GM11168 (cell line): Measurements from ENCODE around the gene NTNG1.

Experiments used
- in situ Hi-C: fragments of 300-500 bp; cut with MboI; formaldehyde crosslinking; loops from one replicate; pipeline ENCODE4 v1.12.0; 2022; ENCODE audit warnings: low sequenced_read_pairs; ENCODE audit not compliant: unreplicated experiment

The NTNG1 gene

DNA sequence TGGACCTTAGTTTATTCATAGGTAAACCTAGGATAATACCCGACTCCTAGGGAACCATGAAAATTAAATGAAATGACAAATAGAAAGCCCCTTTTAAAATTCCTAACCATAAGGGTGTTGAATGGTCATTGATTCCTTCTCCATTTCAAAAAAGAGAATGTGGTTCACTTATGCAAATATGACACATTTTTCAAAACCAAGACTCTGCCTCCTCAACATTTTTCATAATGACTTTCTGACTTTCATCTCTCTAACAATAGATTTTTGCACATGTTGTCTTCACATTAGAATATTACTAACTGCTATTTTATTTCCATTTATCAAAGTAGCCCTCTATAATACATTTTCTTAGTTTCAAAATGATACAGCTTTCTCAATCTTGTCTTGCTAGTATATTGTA is 169.1 kb downstream of the NTNG1 start:
- in situ Hi-C loops: no loop called here

DNA sequence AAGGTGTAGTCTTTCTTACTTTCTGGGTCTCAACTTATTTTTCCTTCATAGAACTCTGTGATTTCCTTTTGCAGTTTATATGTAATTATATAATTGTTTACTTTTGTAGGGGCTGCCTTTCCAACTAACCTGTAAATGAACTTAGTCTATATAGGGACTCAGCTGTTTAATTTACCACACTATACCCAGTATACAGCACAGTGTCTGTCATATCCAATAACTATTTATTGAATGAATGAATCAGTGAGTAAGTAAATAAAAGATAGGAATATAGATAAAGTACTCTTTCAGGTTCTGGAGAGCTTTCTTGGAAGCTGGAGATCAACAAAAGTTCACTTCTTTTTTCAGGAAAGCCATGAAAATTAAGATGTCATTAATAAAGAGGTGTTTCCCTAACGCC is 174.8 kb downstream of the NTNG1 start:
- in situ Hi-C loops: no loop called here

DNA sequence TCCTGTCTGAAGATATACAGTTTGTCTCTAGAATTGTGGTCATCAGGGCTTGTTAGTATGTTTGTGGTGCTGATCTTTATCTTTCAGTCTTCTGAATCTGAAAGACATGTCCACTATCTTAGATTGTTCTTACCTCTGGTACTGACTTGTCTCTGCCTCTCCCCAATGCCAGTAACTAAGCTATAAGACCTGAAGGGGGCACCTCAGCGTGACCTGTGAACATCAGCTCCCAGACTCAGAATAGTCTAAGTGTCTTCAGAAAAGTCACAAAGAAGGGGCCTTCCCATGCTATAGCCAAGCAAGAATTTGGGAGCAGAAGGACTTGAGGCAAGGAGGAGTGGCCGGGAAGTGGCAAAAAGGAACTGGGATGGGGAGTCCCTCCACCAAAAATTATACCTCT is 178.1 kb downstream of the NTNG1 start:
- in situ Hi-C loops: no loop called here

DNA sequence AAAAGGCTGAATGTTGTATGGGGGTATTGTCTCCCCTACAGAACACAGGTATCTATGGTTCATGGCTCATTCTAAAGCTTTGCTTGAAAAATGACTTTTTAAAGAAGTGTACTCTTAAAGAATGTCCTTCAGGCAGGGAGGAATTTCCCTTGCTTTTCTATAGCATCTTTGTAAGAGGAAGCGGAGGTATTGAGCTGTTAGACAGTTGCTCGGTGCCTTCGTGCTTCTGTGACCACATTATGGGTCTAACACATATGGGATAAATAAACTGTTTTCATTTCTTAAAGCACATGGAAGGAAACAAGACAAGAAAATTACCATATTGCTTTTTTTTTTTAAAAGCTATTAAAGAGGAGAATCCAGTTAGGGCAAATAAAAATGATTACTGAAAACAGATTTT is 182.9 kb downstream of the NTNG1 start:
- in situ Hi-C loops: no loop called here

DNA sequence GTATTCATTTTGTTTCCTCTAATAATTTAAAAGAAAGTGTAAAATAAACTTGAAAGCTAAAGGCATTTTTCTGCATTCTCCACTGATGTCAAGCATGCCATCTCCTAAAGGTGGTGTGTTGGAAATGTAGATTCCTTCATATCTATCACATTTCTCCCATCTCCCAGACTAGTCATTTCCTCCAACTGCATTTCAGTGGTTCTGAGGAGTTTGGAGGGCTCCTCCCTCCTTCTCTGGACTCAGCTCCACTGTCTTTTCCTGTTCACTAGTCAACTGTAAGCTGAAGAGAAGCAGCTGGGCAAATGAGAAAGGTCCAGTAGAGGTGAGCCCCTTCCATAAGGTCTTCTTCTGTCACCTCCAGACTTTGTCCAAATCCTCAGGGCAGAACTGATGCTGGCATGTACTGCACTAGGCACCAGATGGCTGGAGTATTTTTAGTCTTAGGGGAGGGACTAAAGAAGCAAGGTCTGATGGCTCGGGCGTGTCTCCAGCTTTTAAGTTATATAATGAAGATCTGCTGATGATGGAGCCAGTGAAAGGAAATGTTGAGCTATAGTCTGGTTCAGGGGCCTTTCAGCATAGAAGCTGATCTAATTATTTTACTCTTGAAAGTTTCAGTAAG is 186.1 kb downstream of the NTNG1 start:
- in situ Hi-C loops: no loop called here

DNA sequence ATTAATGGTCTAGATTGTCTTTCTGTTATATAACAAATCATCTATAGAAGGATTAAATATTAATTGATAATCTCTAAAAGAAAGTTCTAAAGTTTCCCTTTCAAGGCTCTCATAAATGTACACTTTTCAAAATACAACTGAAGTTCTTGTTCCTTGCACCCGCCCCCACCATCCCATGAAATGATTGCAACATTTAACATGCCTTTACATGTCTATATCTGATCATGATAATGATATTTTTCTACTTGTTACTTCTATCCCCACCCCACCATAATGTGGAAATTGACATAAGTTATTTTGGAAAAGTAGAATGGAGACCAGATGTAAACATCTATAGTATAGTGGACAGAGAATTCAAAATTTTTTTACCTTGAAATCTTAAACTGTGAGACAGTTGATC is 186.6 kb downstream of the NTNG1 start:
- in situ Hi-C loops: no loop called here

DNA sequence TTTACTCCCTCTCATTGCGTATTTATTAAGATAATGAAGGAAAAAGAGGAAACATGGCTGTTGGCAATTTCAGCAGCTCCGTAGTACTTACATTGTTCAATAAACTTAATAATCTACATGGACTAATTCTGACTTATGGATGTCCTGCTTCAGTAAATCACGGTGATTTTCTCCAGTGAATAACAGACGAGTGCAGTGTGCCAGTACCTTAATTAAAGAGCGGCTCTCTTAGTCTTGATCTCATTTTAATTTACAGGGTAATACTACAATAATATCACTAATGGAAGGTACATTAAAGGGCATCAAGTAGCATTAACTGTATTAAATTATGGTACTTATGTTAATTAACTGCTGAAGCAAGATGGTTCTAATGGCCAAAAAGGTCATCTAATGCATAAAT is 187.2 kb downstream of the NTNG1 start:
- in situ Hi-C loops: no loop called here

DNA sequence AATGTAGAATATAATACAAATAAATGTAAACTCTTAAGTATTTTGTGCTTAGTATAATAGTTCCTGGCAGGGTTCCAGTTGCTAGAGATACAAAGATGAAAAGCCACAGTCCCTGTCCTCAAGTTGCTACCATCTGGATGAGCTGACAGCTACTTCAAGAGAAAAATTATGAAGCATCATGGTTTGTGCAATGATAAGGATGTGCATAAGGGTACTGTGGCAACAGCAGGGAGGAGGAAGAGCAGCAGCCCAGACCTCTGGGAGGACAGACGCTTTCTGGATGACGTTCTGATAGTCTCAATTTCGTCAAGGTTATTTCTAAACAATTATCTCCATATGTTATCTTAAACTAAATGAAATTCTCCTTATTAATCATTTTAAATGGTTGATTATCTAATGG is 198.9 kb downstream of the NTNG1 start:
- in situ Hi-C loops: no loop called here

DNA sequence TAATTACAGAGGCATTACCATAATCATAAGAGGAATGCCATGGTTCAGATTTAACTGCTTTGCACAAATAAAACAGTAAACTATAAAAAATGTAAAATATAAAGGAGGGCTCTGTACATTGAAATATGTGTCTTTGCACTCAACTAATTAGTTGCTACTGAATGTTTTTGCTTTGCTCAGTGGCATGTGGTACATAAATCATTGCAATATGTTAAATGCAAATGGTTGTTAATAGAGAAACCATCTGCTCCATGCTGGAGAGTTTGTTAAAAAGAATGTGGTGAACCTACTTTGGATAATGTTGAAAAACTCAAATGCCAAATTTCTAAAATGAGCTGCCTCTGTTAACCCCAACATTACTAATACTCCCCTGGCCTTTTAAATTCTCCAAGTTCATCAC is 201.5 kb downstream of the NTNG1 start:
- in situ Hi-C loops: no loop called here

DNA sequence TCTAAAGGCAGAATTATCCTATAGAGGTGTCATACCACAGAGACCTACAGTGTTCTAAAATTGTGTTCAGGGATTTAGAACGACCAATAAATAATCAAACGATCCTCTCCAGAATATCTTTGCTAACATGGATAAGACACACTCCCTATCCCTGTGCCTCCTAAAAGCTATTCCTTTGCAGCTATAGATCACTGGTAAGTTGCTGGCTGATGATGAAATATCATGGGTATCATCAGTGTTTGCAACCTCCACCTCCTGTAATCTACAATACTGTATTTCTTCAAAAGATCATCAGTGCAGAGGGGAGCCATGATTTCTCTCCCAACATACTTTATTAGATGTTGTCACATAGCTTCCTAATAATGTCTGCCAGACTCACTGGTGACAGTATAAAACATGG is 201.9 kb downstream of the NTNG1 start:
- in situ Hi-C loops: no loop called here

DNA sequence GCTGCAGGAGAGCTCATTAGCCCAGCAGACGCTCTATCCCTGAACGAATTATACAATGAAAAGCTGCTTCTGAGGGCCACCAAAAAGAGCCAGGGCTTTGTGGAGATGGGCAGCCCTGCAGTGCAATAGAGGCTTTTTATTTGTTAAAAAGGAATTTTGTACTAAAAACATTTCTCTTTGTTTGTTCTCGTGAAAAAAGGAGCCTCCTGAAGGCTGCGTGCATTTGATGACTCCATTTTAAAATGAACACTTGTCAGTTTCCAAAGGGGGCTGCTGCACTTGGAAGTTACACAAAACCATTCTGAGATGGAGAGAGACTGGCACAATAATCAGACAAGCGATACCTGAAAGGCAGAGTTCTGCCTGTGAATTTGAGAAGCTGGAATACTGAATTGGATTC is 202.8 kb downstream of the NTNG1 start:
- in situ Hi-C loops: no loop called here

DNA sequence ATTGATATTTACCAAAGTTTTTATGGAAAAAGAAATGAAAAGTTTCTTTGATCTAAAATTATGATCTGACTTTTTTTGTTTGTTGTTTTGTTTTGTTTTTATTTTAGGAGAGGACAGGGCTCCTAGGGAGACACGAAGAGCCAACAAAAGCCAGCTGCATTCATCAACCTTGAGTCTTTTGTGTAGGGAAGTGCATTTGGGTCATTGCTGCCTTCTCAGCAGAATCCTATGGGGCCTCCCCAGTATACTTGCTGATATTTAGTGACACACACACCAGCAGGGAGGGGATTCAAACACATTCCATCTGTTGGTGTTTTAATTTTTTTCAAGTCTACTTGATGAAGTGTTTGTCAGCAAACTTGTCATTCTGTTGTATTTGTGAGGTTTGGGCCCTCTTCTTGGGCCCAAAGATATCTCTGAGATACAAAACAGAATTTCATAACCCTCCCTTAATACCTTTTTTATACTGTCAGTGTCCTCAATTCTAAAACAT is 203.5 kb downstream of the NTNG1 start:
- in situ Hi-C loops: no loop called here

DNA sequence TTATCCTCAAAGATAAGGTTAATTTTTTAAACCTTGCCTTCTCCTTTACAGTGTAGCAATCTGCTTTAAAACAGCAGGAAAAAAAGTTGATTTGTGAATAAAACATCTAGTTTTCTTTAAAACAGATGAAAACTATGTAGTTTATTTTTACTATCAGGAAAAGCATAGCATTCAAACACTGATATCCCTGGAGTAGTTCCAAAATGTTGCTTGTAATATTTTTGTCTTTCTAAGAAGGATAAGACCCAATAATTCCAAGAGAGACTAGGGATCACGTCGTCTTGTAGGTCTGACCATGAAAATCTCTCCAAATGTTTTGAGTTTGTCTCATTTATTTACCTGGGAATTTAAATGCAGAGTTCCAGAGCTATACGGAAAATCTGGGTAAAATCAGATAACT is 204.0 kb downstream of the NTNG1 start:
- in situ Hi-C loops: no loop called here

DNA sequence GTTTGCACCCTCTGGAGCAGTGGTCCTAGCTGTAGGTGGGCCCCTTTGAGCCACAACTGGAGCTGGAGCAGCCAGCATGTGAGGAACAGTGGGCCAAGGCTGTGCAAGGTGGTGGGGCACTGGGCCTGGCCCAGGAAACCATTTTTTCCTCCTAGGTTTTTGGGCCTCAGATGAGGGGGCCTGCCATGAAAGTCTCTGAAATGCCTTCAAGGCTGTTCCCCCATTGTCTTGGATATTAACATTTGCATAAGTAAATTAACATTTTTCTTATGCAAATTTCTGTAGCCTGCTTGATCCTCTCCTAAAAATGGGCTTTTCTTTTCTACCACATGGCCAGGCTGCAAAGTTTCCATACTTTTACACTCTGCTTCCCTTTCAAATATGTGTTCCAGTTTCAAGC is 212.0 kb downstream of the NTNG1 start:
- in situ Hi-C loops: no loop called here

DNA sequence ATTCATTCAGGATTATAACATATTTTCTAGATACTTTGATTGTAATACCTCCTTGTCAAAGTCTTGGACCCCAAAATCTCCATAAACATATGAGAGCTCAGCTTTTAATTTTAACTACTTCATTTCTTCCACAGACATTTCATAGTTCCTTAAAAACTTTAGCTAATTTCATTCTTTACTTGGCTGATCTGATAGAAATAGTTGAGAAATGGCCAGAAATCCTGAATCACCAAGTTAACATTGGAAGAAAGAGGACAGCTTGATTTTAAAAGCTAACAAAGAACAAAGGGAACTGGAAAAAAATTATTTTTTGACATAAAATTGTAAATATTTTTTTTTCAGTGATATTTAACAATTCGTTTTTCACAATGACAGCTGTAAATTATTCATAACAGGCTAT is 216.5 kb downstream of the NTNG1 start:
- in situ Hi-C loops: no loop called here

DNA sequence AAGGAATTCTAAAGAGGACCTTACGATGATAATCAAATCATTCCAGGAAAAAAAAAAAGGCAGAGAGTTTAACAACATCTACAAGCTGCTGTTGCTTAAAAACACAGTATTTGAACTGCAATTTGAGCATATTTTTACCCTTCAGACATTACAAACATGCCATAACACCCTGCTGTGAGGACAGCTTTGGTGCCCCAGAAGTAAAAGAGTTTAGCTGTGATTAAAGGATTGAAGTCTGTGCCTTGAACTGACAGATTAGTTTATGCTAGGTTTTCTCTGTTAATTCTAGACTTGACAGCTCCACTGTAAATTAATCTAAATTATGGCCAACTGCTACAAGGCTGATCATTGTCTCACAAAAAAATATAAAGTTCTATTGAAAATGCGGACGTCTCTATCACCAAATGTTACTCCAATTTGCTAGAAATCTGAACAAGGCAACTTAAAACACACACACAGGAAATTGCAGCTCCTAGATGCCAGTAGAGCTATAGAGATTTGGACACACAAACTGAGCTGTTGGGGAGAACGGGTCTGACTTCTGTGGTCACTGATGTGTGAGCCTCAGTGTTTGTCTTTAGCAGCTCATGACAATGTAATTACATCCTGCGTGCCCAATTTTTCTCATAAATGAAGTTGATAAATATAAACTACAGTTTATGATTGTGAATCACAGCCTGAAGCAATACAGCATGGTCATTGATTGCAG is 217.9 kb downstream of the NTNG1 start:
- in situ Hi-C loops: no loop called here

DNA sequence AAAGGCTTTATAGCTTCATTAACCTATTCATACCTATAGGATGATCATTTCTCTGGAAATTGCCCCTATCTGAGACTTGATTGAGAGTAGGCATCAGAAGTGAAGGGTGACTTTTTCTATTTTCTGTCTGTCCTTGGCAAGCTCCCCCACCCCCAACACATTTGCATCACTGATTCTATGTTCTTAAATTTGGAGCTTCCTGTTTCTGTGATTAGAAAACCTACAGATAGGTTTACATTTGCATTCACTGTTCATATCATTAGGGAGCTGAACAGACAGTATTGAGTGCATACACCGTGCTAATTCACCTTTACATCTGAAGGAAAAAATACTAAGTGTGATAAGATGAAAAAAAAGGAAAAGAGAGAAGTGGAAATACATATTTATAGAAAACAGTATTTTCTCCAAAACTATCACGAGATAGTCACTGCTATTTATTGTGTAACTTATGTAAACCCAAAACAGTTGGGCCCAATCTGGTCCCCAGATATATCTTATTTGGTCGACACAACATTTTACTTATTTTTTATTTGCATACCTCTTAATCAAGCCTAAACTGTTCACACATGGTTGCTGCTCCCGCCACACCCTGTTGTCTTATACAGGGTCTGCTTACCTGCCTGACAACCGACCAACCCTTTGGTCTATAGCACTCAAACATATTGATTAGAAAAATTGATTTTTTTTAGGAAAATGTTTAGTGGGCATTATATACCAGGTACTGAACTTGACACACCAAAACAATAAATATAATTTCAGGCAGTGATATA is 218.8 kb downstream of the NTNG1 start:
- in situ Hi-C loops: no loop called here

DNA sequence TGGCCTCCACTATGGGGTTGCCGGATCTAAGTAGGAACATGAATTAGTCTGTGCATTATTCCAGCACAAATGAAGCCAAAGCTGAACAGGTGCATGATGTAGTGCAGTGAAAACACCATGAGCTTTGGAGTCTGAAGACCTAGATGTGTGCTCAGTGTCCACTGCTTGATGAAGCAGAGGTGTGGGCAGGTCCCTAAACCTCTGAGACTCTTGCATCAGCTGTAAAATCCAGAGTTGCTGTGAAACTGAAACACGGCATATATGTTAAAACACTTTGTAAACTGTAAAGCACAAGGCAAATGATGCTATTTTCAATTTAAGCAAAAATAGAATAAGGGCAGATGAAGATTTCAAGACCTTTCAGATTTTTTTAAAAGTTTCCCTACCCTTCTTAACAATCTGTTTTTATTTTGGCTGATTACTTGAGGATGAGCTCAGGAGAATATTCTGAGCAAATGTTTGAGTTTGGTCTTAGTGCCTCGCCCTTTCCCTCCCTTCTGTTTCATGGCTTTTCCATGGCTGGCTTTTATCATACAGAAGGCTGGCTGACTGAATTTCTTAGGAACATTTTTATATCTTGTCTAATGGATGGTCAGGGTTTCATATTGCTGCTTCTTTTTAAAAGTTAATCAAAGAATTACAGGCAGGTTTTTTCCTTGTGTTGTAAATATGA is 221.8 kb downstream of the NTNG1 start:
- in situ Hi-C loops: no loop called here

DNA sequence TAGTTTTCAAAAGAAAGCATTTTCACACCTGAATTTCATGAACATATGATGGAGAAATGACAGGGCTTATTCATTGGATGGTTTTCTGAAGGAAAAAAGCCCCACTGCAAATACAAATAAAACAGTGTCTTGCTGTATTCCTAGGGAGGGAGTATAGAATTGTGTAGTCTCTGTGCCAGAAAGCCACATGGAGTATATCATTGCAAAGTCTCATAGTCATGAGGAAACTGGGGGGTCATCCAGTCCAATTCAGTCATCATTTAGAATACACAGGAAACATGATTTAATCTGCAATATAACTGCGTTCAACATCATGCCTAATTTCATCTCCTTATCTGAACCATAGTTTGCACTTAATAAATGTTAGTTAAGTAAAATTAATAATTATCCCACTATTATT is 222.3 kb downstream of the NTNG1 start:
- in situ Hi-C loops: no loop called here

DNA sequence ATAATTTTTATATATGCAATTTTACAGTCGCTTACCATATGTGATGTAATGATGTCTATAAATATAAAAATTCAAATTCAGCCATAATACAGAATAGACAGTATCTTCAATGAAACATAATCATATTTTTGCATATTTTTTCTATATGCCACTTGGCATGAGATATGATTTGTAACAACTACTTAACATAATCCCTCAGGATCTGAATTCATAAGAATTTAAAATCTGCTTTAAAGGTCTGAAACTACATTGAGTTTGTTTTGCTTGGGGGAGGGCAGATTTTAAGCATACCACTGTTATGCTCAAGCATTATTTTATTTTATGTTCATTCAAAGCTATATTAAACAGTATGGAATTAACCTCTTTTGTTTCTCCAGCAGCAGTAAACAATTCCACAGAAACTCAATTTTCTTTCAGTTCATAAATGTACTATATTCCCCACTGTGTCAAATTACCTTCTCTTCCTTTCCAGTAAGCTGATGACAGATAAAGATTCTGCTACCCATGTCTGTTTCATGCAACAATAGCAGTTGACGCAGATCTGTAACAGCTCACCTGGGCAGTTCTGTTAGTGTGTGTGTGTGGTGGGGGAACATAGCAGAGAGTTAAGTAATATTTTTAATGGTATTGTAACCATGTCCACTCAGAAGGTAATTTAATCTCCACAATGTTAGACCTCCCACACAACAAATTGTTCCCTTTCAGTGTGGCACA is 224.8 kb downstream of the NTNG1 start:
- in situ Hi-C loops: no loop called here
